NCI-H2107 treated with DMSO at 0.1 percent for 48 hours (cell line): Measurements from ENCODE around the gene TNFAIP2.

Experiments
- DNase-seq: peaks from one replicate; lab custom pipeline; 2025; ENCODE audit not compliant: unreplicated experiment; lab: John Stamatoyannopoulos, UW

Gene TNFAIP2

GRCh38 chr14:103133210-103134140 is 10.2 kb downstream of the TNFAIP2 start:
- no peak for DNase-seq

DNA sequence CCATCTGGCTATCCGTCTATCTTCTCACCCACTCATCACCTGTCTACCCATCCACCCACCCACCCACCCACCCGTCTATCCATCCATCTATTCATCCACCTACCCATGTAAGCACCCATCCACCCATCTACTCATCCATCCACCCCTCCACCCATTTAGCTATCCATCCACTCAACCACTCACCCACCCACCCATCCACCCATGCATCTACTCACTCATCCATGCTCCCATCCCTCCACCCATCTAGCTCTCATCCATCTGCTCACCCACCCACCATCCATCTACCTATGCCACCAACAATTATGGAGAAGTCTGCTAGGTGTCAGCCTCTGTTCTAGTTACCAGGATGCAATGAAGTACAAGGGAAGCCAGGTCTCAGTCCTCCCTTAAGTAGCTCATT is 11.1 kb downstream of the TNFAIP2 start:
- no peak for DNase-seq

DNA sequence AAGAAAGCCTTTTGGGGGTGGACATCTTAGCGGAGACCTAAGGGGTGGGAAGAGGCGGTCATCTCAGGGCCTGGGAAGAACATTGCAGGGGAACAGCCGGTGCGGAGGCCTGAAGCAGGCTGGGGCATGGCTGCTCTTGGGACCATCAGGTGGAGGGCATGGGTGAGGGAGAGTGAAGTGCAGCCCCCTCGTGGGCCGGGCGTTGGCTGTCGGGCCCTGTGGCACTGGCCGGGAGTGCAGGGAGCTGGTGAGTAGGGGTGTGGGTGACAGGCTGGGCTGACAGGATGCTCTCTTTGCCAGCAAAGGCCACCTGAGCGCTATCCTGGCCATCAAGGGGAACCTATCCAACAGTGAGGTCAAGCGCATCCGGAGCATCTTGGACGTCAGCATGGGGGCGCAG is 11.7 kb downstream of the TNFAIP2 start:
- no peak for DNase-seq

DNA sequence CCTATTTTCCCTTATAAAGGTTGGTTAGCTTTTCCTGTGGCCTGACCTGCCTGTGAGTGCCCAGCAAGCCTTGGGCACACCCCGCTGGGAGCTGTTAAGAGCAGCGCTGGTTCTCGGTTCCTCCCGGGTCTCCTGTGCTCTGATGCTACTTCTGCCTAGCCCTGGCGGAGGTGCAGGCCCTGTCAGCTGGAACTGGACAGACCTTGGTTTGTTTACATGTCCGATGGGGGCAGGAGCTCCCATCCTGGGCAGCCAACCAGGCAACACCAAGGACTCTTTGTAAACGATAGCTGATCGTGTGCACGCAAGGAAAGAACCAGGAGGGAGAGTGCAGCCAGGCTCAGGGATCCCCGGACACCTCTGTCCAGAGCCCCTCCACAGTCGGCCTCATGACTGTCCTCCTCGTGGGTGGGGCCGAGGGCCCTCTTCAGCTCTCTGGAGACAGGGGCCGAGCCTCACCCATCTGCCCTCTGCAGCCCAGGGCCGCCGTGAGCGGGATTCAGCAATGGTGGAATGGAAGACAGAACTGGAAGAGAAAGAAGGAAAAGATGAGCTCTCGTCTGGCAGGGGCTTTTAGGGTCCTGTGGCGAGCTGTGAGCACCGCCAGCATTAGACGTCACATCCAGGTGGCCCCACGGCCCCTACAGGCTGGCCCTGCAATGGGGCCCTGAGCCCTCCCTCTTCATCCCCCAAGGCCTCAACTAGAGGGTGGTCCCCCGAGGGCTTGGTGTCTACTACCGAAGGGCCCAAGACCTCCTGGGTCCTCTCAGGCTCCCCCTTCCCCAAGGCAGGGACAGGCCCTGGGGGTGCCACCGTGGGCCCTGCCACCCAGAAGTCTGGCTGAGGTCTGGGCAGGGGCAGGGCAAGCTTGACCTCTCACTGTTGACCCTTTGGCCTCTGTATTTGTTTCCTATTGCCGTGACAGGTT is 12.3 kb downstream of the TNFAIP2 start:
- DNase-seq = no peak

- DNase-seq = no peak
These were observed 13.4 kb downstream of the TNFAIP2 start for GRCh38 chr14:103136388-103137271.

GRCh38 chr14:103137689-103138300 is 14.5 kb downstream of the TNFAIP2 start:
- DNase-seq = no peak

DNA sequence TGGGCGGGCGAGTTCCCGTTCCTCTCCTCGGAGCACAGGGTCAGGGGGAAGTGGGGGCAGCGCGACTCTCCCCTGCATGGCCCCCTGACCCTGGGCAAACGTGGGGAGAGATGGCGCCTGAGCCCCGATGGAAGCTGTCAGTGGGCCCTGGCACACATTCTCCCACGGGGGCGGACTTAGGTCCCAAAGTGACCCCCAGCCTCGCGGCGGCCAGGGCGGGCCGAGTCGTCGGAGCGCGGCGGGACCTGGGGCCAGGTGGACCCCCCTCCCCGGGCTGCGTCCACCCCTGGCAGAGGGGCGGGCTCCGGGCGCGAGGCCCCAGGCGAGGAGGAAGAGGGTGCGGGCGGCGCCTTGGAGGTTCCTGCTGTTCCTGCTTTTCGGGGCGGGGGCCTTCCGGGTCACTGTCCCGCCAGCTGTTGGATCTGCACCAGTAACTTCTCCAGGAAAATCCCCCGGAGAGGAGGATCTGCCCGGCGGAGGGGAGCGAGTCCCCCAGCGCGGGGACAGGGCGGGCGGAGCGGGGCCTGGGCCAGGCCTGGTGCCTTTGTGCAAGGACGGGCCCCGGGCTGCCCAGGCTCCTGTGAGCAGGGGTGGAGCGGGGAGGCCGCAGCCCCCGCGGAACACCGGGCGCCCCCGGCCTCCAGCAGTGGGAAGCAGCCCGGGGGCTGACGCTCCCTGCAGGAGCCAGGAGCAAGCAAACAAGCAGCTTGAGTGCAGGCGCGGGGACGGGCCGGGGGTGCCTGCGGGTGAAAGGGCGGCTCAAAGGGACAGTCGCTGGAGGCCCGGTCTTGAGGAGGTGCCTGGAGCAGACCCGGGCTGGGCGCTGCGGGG is 15.3 kb downstream of the TNFAIP2 start:
- no peak for DNase-seq

DNA sequence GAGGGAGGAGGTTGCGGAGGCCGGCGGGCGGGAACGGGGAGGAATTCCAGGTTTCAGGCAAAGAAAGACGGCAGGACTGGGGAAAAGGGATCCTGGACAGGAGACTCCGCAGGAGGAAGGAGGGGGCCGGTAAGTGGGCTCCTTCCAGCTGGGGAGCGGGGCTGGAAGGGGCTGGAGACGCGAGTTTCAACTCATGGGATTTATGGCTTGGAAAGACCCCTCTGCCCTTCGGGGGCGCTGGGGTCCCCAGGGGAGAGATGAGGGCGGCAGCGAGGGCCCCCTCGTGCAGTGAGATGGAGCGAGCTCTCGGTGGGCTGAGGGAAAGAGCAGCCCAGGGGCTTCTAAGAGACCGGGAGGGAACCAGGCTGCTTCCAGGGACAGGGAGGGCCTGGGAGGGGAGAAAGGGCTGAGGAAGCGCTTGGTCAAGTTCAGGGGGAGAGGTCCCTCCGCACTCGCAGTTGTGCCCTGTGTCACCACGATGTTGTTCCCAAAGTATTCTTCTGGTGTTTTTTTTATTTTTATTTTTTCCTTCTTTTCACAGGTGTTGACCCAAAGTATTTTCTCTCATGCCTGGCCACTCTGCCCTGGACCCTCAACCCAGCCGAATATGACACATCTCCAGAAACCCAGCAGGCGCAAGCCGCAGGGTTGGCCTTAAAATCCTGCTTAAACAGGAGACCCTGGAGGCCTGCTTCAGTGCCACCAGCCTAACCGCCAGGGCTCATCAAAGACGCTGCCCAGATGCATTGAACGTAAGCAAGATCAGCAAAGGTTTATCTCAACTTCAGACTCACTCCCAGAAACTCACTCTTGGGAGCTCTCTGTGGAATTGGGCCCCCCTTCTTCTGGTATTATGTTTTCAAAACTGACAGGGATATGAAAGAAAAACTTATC is 16.1 kb downstream of the TNFAIP2 start:
- DNase-seq = no peak

- DNase-seq = peak; percentile 84
These were observed 17.3 kb downstream of the TNFAIP2 start for GRCh38 chr14:103140316-103141109.

GRCh38 chr14:103141117-103141796 is 18.0 kb downstream of the TNFAIP2 start:
- DNase-seq = peak; percentile 84

- peak; percentile 78 for DNase-seq
These were observed 18.8 kb downstream of the TNFAIP2 start for GRCh38 chr14:103142026-103142425.

GRCh38 chr14:103142721-103143302 is 19.6 kb downstream of the TNFAIP2 start:
- DNase-seq = no peak

GRCh38 chr14:103143506-103143905 is 20.2 kb downstream of the TNFAIP2 start:
- DNase-seq = no peak

GRCh38 chr14:103144085-103144484 is 20.8 kb downstream of the TNFAIP2 start:
- no peak for DNase-seq

DNA sequence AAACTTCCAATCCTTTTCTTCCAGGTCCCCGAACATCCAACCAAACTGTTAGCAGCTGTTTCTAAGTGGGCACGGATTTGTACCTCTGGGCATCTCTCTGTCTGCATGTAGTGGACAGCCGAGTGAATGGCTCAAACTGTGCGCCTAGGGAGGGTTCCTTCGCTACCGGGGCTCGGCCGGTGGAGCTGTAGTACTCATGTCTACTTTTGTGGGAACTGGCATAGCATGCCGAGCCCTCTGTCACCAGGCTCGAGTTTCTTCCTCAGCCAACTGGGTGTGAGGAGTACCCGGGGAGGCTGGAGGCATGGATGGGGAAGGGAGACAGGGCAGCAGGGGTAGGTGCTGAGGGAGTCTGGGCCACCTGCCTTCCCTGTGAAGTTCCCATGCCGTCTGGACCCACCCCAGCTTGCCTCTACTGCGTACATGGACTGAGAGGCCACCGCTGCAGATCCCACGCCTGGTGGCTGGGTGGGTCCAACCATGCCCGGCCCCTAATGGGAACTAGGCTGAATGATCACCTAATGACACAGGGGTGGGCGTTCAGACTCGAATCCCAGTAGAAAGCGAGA is 23.0 kb downstream of the TNFAIP2 start:
- no peak for DNase-seq
